GM23248 (cell line): Measurements from ENCODE around the gene TM4SF20. TPM values are rescaled to one million over a fixed set of nuclear protein-coding genes. Genes with fewer than 3 reads are reported as not detected.
A peak's percentile ranks its signal among the peaks of the same experiment; 100 is the strongest.

ENCODE experiments used
- DNase-seq: peaks from one replicate; pipeline ENCODE4 v3.0.0-alpha.2; 2015
- H2AFZ ChIP-seq: fragments of 200-600 bp; sonication (generic); 2 replicates; pipeline ENCODE4 v1.6.1; 2016; ENCODE audit warnings: antibody characterized with exemption
- H3F3A ChIP-seq: fragments of 200-600 bp; sonication (generic); 2 replicates; pipeline ENCODE4 v1.6.1; 2016; ENCODE audit warnings: mild to moderate bottlenecking, antibody characterized with exemption, mixed run types; ENCODE audit not compliant: insufficient read depth
- H3K27ac ChIP-seq: fragments of 200-600 bp; sonication (generic); 2 replicates; pipeline ENCODE4 v1.5.1; 2016; ENCODE audit warnings: mild to moderate bottlenecking
- H3K27me3 ChIP-seq: fragments of 200-600 bp; sonication (generic); replicated peaks from 2 replicates; pipeline ENCODE4 v1.6.1; 2016; ENCODE audit warnings: mild to moderate bottlenecking; ENCODE audit not compliant: insufficient read depth
- H3K36me3 ChIP-seq: fragments of 200-600 bp; sonication (generic); 2 replicates; pipeline ENCODE4 v1.6.1; 2016; ENCODE audit warnings: low read depth, mild to moderate bottlenecking
- H3K4me1 ChIP-seq: fragments of 200-600 bp; sonication (generic); 2 replicates; pipeline ENCODE4 v1.6.1; 2016; ENCODE audit warnings: mild to moderate bottlenecking; ENCODE audit not compliant: insufficient read depth
- H3K4me2 ChIP-seq: fragments of 200-600 bp; sonication (generic); one replicate; pipeline ENCODE4 v1.6.1; 2016; ENCODE audit warnings: mild to moderate bottlenecking; ENCODE audit not compliant: unreplicated experiment
- H3K4me3 ChIP-seq: fragments of 200-600 bp; sonication (generic); 2 replicates; pipeline ENCODE4 v1.5.1; 2016; ENCODE audit warnings: mild to moderate bottlenecking
- H3K79me2 ChIP-seq: fragments of 200-600 bp; sonication (generic); 2 replicates; pipeline ENCODE4 v1.6.1; 2016; ENCODE audit warnings: mild to moderate bottlenecking; ENCODE audit not compliant: insufficient read depth
- H3K9ac ChIP-seq: fragments of 200-600 bp; sonication (generic); 2 replicates; pipeline ENCODE4 v1.6.1; 2016; ENCODE audit warnings: mild to moderate bottlenecking
- H3K9me2 ChIP-seq: fragments of 200-600 bp; sonication (generic); 2 replicates; pipeline ENCODE4 v1.6.1; 2016; ENCODE audit warnings: mixed run types, mild to moderate bottlenecking, moderate library complexity; ENCODE audit not compliant: insufficient read depth
- H3K9me3 ChIP-seq: fragments of 200-600 bp; sonication (generic); one replicate; pipeline ENCODE4 v1.6.1; 2017; ENCODE audit warnings: low read depth
- H4K20me1 ChIP-seq: fragments of 200-600 bp; sonication (generic); 2 replicates; pipeline ENCODE4 v1.6.0; 2016; ENCODE audit not compliant: insufficient read depth
- EZH2 ChIP-seq: fragments of 200-600 bp; sonication (generic); IDR thresholded peaks from 2 replicates; pipeline ENCODE4 v1.6.1; 2018; ENCODE audit warnings: antibody characterized with exemption, mild to moderate bottlenecking; ENCODE audit not compliant: insufficient read depth, poor library complexity, severe bottlenecking
- EZH2phosphoT487 ChIP-seq: fragments of 200-600 bp; sonication (generic); IDR thresholded peaks from 2 replicates; pipeline ENCODE4 v1.6.1; 2018; ENCODE audit warnings: antibody characterized with exemption, moderate library complexity, mild to moderate bottlenecking, low read depth; ENCODE audit not compliant: insufficient read depth
- WGBS, 2 experiments: methylation state at CpG; one replicate each; pipeline ENCODE4 v1.1.6; 2015 to 2017; ENCODE audit warnings: low lambda C conversion rate in 2 of 2, low coverage in 1 of 2; ENCODE audit errors: missing lambda C conversion rate in 2 of 2; 5-methylcytosine and 5-hydroxymethylcytosine counted together
- in situ Hi-C: fragments of 300-500 bp; cut with MboI; formaldehyde crosslinking; loops from 2 replicates; pipeline ENCODE4 v1.15.0; 2020
- polyA plus RNA-seq: library from polyadenylated mRNA; unstranded; fragments of >200 nt; fragmentation: Nextera tagmentation; extraction: Ambion mirVana; gene quantifications from 2 replicates; pipeline ENCODE4 v1.2.1, GENCODE V29; 2016
- total RNA-seq: library from RNA; depleted of rRNA; stranded (reverse); fragments of >200 nt; shearing (Covaris generic); gene quantifications from 2 replicates; pipeline ENCODE4 v1.2.3, GENCODE V29; 2014

The TM4SF20 gene
- total and polyA plus RNA-seq, 2 experiments from 2014 or later = 16.8 to 18.7 TPM

GRCh38 chr2:227324995-227325838 lies 53.9 kb downstream of the TM4SF20 start, which contains the start of gene MFF:
Gene MFF, plus strand, starts transcription at chr2:227325251. Its CDS starts 5,415 bp downstream, at chr2:227330666.
- Histone ChIP-seq H3K9ac (peak within 1 kb of the TSS; percentile 88), H3K27me3 (no peaks in the 10 kb centered on the region), H3K9me3 (no peaks in the 10 kb centered on the region), H4K20me1 (no peaks in the 10 kb centered on the region), H3K4me1 (peaks cover 31% of the 10 kb centered on the region), H3F3A (0 out of 2 replicates have a peak, but pooled peaks cover 9% of the 10 kb centered on the region), H3K9me2 (no peaks in the 10 kb centered on the region), H3K4me2 (peak within 1 kb of the TSS; percentile 95), H3K4me3 (peak within 1 kb of the TSS; percentile 97), H3K27ac (peak within 1 kb of the TSS; percentile 55), H2AFZ (peak within 1 kb of the TSS; percentile 100), H3K79me2 (peaks cover 61% of the 10 kb centered on the region), H3K36me3 (peaks cover 4% of the 10 kb centered on the region; the same call in 1 of the 2 replicates)
- 1 to 3% methylated on average over 44 to 63 of the region's 67 CpGs for WGBS, 2 experiments
- TF ChIP-seq EZH2phosphoT487 = 0 out of 2 replicates have a peak, but pooled peaks have one; percentile 35
- no peak for TF ChIP-seq EZH2
- in situ Hi-C loops = no loop called here
- DNase-seq = peak; percentile 98

GRCh38 chr2:227324642-227324994 lies 54.5 kb downstream of the TM4SF20 start:
- no peaks in the 10 kb centered on the region for H3K9me3 ChIP-seq
- H2AFZ ChIP-seq = peak overlapping the region; percentile 100
- no peak for DNase-seq
- H3K36me3 ChIP-seq = no peaks in the 10 kb centered on the region
- peak overlapping the region; percentile 93 for H3K4me2 ChIP-seq
- H3F3A ChIP-seq = 0 out of 2 replicates have a peak, but pooled peaks cover 9% of the 10 kb centered on the region
- H3K27me3 ChIP-seq = no peaks in the 10 kb centered on the region
- 0 to 3% methylated on average over 6 of the region's 6 CpGs for WGBS, 2 experiments
- peak overlapping the region; percentile 55 for H3K27ac ChIP-seq
- H3K9ac ChIP-seq = peak overlapping the region; percentile 88
- H3K9me2 ChIP-seq = no peaks in the 10 kb centered on the region
- peaks cover 55% of the 10 kb centered on the region for H3K79me2 ChIP-seq
- H3K4me3 ChIP-seq = peak overlapping the region; percentile 97
- H4K20me1 ChIP-seq = no peaks in the 10 kb centered on the region
- in situ Hi-C loops = no loop called here
- TF ChIP-seq EZH2 = no peak
- no peak for TF ChIP-seq EZH2phosphoT487
- peaks cover 29% of the 10 kb centered on the region for H3K4me1 ChIP-seq

DNA sequence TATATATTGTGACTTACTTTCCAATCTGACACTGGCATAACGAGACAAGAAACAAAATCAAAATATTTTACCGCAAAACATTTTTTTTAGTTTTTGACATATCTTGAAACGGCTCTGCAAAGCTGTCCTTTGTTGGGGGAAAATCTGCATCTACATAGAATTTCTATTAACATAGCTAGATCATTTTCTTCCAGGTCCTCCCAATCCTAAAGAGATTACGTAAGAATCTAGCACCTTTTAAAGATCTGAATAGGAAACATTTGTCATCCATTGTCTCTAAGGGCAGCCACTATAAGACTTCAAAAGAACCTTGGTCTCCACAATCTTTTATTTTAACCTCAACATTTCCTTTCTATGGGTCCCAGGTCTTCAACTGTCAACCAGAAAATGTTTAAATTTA lies 55.3 kb downstream of the TM4SF20 start:
- no peak overlapping the region for H2AFZ ChIP-seq
- TF ChIP-seq EZH2phosphoT487 (no peak), EZH2 (no peak)
- H3K9me2 ChIP-seq = no peaks in the 10 kb centered on the region
- 0 out of 2 replicates have a peak, but pooled peaks cover 9% of the 10 kb centered on the region for H3F3A ChIP-seq
- no peaks in the 10 kb centered on the region for H3K9me3 ChIP-seq
- H3K4me3 ChIP-seq = no peak overlapping the region
- no peaks in the 10 kb centered on the region for H4K20me1 ChIP-seq
- DNase-seq = no peak
- no peak overlapping the region for H3K4me2 ChIP-seq
- H3K79me2 ChIP-seq = peaks cover 47% of the 10 kb centered on the region
- no peak overlapping the region for H3K9ac ChIP-seq
- peaks cover 21% of the 10 kb centered on the region for H3K4me1 ChIP-seq
- no peaks in the 10 kb centered on the region for H3K27me3 ChIP-seq
- WGBS, 2 experiments = 89% methylated on average over 4 of the region's 4 CpGs
- H3K36me3 ChIP-seq = no peaks in the 10 kb centered on the region
- H3K27ac ChIP-seq = no peak overlapping the region
- in situ Hi-C loops = no loop called here

DNA sequence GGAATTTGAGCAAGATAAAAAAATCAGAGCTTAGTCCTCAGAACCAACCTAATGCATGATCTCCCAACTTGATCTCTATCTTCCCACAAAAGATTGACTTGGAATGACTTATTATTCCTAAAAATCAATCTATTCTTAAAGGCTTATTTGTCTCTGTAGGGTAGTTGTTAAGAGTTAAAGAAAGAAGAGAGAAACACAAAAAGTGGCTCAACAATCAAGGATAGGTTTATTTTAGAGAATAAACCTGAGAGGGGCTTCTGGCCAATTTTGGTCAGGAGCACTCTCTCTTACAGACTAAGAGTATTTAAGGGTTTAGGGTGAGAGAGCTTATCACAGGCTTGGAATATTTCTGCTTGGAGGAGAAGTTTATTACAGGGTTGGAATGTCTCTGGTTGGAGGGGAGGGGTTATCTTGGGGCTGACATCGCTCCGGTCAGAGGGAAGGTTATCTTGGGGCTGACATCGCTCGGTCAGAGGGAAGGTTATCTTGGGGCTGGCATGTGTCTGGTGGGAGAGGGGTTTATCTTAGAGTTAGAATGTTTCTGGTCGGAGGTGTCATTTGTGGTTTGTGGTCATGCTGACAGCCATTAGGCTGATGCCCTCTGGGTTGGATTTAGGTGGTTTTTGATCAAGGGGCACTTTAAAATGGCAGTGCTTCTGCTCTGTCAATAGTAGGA lies 56.4 kb downstream of the TM4SF20 start:
- in situ Hi-C loops = no loop called here
- Histone ChIP-seq H3K9me3 (no peaks in the 10 kb centered on the region), H3K4me1 (peaks cover 15% of the 10 kb centered on the region), H2AFZ (no peak overlapping the region), H3K27ac (no peak overlapping the region), H3K9ac (no peak overlapping the region), H4K20me1 (no peaks in the 10 kb centered on the region), H3F3A (0 out of 2 replicates have a peak, but pooled peaks cover 9% of the 10 kb centered on the region), H3K36me3 (no peaks in the 10 kb centered on the region), H3K9me2 (no peaks in the 10 kb centered on the region), H3K4me2 (no peak overlapping the region), H3K27me3 (no peaks in the 10 kb centered on the region), H3K4me3 (no peak overlapping the region), H3K79me2 (peaks cover 36% of the 10 kb centered on the region)
- no peak for DNase-seq
- TF ChIP-seq EZH2 (no peak), EZH2phosphoT487 (no peak)
- WGBS, 2 experiments = 96 to 98% methylated on average over 5 of the region's 5 CpGs
